NCI-H1105 (cell line): ENCODE measurements around the gene RPEL1.

Source experiments
- DNase-seq: peaks from one replicate; lab custom pipeline; 2025; lab: John Stamatoyannopoulos, UW

Gene RPEL1

DNA sequence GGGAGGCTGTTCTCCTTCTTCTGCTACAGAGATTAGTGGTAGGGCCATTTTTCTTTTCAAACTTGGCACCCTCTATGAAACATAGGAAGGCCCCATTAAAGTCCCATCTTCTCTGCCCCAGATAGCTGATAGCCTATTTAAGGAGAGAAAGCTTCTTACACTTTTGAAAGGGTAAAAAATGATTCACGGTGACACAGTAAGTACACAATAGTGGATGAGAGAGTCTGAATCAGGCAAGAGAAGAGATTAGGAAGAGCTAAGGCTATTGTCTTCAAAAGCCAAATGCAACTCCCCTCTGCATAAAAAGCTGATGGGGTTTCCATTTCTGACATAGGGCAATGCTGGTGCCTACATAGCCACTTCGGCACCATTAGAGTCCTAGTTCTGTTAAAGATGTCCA is 34.8 kb downstream of the RPEL1 start:
- DNase-seq, result no peak

DNA sequence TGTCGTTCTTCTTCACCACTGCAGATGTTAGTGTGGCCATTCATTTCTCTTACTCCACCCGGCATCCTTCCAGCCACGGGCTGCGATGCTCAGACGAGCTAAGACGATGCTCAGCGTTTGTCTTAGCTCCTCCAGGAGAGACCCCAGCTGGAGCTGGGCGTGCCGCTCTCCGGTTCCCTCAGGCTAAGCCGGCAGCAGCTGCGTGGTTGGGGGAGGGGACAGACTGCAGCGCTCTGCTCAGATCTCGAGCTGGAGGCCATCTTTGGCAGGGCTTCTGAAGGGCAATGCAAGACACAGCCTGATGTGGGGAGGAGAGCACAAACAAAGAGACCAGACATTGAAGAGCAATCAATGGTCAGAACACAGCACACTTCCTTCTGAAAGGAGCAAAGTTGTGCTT is 36.1 kb downstream of the RPEL1 start:
- peak; percentile 82 for DNase-seq

DNA sequence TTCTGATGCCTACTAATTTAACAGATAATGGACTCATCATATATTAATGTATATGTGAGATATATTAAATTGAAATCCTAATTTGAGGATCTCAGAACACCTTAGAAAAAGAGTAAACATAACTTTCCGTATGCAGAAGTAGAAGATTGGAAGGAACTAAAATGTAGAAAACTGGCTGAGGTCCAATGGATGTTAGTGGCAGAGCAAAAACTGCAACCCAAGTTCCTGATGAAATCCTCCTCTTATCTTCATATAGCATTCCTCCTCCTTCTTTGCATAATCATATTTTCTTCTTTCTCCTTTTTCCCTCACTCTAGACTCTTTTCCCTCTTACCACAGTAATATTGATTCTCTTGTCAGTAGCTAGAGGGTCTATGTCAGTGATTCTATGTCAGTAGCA is 37.3 kb downstream of the RPEL1 start:
- DNase-seq, result no peak

DNA sequence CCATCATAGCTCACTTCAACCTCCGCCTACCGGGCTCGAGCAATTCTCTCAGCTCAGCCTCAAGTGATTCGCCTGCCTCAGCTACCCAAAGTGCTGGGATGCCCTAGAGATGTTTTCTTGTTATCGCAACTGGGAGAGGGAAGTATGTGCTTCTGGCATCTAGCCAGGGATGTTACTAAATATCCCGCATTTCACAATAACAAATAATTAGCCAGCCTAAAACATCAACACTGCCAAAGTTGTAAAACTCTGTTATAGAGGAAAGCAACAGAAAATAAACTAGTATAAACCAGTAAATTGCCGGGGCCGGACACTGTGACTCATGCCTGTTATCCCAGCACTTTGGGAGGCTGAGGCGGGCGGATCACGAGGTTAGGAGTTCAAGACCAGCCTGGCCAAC is 38.5 kb downstream of the RPEL1 start:
- DNase-seq, result no peak

DNA sequence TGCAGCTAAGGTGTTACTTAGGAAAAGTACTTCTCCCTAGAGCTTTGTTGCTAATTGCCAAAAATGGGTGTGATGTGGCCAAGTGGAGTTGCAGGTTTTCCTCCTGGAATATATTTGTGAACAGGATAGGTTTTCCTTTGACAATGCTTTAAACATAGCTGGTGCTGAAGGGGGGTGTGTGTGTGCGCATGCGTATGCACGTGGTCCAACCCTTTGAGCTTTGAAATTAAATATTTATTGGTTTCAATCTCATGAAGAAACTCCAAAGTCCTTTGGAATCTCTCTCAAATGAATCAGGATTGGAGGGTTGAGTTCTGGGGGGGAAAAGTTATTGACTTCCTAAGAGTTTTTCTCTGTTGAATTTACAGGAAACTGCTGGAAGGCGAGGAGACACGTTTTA is 42.3 kb downstream of the RPEL1 start:
- DNase-seq, result no peak

DNA sequence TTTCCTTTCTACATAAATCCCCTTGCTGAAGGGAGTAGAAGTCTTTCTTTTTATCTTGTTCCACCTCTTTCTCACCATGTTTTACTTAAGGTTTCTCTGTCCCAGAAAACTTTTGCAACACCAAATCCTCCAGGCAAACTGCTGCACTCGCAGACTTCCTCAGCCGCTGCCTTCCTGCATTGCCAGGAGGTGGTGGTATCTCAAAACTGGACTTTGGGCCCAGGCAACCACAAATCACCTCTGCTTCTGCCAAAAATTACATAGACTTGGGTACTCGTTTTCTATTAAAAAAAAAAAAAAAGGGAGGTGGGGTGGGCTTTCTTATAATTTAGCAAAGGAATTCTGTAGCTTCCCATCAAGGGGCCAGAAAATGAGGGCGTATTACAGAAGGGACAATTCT is 45.9 kb downstream of the RPEL1 start:
- no peak for DNase-seq

DNA sequence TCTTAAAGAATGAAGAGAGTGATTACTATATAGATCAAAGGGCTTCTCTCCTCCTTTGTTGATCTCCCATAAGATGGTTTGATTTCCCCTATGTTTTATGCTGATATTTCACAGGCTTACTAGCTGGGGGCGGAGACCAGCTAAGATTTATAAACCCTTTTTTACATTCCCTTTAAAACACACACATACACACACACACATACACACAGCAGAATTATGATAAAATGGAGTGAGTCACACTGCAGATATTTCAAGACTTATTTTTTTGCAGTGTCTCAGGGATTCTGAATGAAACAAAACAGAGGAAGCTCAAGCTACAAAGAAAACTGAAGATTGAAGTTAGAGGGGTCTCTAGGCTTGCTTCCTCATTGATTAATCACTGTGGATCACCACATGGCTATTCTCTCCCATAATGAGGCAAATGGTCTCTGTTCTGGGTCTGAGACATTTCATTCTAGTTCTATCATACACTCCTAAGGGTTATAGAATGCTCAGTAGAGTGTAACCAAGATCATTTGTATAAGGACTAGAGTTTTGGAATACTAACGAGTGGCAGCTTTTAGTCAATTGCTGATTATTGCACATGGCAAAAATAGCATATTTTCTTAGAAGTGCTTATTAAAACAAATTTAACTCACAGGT is 49.8 kb downstream of the RPEL1 start:
- no peak for DNase-seq
